Epithelial cell of esophagus (primary cell): ENCODE results near the gene CD274.

Experiments used
- DNase-seq: peaks from one replicate; pipeline ENCODE4 v3.0.0; 2010; ENCODE audit warnings: low read depth
- H3K4me3 ChIP-seq: 2 replicates; pipeline ENCODE4 v1.5.1; 2011; ENCODE audit warnings: mild to moderate bottlenecking, low read length, control low read depth
- TF ChIP-seq, protein P1 (sequence below): IDR thresholded peaks from 2 replicates; pipeline ENCODE4 v1.5.1; 2011; ENCODE audit warnings: low read depth, mild to moderate bottlenecking, low read length, control low read depth, inconsistent platforms; ENCODE audit not compliant: insufficient read depth; ENCODE audit errors: missing control alignments

The CD274 gene

DNA sequence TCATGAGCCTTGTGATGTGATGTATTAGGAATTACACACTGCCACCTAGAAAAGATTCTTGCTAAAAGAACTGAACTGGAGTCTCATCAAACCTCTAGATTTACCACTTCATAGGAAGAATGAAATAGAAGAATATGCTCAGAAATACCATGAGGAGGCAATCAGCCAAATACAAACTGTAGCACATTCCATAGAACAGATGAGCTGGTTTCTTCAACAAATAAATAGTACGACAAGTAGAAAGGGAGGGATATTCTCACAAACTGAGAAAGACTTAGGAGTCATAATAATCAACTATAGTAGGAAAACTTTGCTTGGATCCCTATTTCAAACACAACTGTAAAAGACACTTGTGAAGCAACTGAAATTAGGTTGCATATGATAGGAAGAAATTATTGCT is 28.1 kb upstream of the CD274 start:
- TF ChIP-seq, protein P1, sequence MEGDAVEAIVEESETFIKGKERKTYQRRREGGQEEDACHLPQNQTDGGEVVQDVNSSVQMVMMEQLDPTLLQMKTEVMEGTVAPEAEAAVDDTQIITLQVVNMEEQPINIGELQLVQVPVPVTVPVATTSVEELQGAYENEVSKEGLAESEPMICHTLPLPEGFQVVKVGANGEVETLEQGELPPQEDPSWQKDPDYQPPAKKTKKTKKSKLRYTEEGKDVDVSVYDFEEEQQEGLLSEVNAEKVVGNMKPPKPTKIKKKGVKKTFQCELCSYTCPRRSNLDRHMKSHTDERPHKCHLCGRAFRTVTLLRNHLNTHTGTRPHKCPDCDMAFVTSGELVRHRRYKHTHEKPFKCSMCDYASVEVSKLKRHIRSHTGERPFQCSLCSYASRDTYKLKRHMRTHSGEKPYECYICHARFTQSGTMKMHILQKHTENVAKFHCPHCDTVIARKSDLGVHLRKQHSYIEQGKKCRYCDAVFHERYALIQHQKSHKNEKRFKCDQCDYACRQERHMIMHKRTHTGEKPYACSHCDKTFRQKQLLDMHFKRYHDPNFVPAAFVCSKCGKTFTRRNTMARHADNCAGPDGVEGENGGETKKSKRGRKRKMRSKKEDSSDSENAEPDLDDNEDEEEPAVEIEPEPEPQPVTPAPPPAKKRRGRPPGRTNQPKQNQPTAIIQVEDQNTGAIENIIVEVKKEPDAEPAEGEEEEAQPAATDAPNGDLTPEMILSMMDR = no peak
- H3K4me3 ChIP-seq = no peak overlapping the region
- DNase-seq = no peak

GRCh38 chr9:5425006-5425628 is 25.2 kb upstream of the CD274 start:
- TF ChIP-seq, protein P1 = peak; percentile 57
- H3K4me3 ChIP-seq = no peak overlapping the region
- DNase-seq = peak; percentile 64

- no peak for DNase-seq
- no peak overlapping the region for H3K4me3 ChIP-seq
- TF ChIP-seq, protein P1 = no peak
These were observed 23.3 kb upstream of the CD274 start for GRCh38 chr9:5427005-5427404.

- no peak for DNase-seq
- H3K4me3 ChIP-seq = no peak overlapping the region
- TF ChIP-seq, protein P1 = no peak
These were observed 22.2 kb upstream of the CD274 start for GRCh38 chr9:5428172-5428571.

DNA sequence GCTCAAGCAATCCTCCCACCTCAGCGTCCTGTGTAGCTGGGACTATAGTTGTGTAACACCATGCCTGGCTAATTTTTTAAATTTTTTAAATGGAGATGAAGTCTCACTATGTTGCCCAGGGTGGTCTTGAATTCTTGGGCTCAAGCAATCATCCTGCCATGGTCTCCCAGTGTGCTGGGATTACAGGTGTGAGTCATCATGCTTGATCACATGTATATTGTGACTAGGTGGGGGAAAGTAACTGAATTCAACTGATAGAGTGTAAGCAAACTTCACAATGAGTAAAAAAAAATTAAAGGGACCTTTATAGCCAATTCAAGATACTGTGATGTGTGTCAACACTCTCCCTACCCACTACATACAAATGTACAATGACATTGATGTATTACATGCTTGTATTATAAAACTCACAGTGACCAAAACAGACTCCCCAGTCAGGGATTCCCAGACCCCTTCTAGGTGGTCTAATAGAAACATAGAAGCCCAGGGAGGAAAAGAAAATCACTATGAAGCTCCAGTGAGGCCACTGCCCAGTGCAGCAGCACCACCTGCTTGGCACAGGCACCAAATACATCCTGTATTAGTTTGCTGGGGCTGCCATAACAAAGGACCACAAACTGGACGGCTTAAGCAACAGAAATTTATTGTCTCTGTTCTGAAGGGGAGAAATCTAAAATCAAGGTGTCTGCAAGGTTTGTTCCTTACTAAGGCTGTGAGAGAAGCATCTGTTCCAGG is 21.4 kb upstream of the CD274 start:
- TF ChIP-seq, protein P1 = no peak
- H3K4me3 ChIP-seq = no peak overlapping the region
- DNase-seq = no peak

- no peak for DNase-seq
- TF ChIP-seq, protein P1 = no peak
- H3K4me3 ChIP-seq = no peak overlapping the region
These were observed 20.3 kb upstream of the CD274 start for GRCh38 chr9:5429873-5430564.
